Measurements from ENCODE around the gene RHOBTB1.

RHOBTB1 gene

GRCh38 chr10:60820093-60820754, 123.8 kb downstream of the RHOBTB1 start:
- DNase-seq (ENCODE audit: low read depth in 2 of 2): no peak
